GM12872 (cell line): ENCODE results near the gene DMRTB1.

Experiments used
- TF ChIP-seq, protein P1 (sequence below): IDR thresholded peaks from 3 replicates; pipeline ENCODE4 v1.5.1; 2011; ENCODE audit warnings: low read depth, mild to moderate bottlenecking, low read length, moderate library complexity; ENCODE audit not compliant: insufficient read depth

DMRTB1 gene

DNA sequence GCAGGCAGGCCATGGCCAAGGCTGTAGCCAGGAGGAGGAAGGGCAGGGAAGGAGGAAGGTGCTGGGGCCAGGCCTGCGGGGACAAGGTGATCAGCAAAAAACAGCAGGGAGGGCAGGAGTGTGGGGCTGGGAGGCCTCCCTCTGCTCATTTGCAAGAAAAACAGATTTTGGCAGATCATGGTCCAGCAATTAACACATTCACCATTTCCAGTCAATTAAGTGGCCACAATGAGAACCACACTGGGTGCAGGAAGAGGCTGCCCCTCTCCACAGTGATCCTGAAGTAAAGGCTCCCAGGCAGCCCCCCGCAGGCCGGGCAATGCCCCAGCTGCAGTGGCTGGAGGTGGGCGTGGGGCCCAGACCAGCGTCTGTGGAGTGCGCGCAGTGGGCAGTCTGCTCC, 54.6 kb downstream of the DMRTB1 start:
- TF ChIP-seq, protein P1, sequence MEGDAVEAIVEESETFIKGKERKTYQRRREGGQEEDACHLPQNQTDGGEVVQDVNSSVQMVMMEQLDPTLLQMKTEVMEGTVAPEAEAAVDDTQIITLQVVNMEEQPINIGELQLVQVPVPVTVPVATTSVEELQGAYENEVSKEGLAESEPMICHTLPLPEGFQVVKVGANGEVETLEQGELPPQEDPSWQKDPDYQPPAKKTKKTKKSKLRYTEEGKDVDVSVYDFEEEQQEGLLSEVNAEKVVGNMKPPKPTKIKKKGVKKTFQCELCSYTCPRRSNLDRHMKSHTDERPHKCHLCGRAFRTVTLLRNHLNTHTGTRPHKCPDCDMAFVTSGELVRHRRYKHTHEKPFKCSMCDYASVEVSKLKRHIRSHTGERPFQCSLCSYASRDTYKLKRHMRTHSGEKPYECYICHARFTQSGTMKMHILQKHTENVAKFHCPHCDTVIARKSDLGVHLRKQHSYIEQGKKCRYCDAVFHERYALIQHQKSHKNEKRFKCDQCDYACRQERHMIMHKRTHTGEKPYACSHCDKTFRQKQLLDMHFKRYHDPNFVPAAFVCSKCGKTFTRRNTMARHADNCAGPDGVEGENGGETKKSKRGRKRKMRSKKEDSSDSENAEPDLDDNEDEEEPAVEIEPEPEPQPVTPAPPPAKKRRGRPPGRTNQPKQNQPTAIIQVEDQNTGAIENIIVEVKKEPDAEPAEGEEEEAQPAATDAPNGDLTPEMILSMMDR: no peak

DNA sequence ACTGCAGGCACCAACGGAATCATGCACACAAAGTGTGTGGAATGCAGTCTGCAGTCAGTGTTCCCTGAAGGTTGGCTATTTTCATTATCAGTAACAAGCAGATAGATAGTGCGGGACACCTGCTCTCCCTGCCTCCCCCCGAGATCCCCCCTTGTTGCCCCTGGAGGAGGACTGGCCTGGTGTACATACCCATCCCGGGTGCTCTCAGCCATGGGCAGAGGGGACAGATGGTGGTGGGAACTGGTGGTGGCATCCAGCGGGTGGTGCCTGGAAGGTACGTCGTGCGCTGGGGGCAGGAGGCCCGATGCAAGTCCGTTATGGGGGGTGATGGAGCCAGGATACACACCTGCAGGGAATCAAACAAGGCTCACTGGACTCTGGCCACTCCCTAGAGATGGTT, 55.2 kb downstream of the DMRTB1 start:
- TF ChIP-seq, protein P1: no peak

DNA sequence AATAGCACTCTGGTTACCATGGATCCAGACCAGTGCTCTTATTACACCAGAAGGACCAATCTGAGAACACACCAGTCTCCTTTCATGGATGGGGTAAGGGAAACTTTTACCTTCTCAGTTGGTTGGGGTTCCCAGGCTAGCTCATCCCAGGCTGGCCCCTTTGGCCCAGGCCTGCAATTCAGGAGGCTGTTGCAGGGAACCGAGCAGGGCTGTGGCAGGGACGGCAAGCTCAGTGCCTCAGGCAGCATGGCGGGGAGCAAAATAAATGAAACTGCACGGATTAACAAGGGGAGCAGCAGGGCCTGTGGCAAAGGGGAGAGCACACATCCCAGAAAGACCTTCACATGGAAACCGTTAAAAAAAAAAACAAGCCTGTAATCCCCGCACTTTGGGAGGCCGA, 57.0 kb downstream of the DMRTB1 start:
- TF ChIP-seq, protein P1: no peak
